ENCODE results near the gene ZNF799. TPM values are rescaled to one million over a fixed set of nuclear protein-coding genes. Genes with fewer than 3 reads are reported as not detected.

The ZNF799 gene
- total and polyA plus RNA-seq, 2 of the 13 experiments (the other 11 are each of a cell fraction or from before 2014, with no cell fraction given), result 7.7 to 17.9 TPM

GRCh38 chr19:12400633-12401502 lies at the start of gene ZNF799 (continued):
- no peak for TF ChIP-seq NCOA1 (CRISPR knock-in tag; IDR thresholded peaks at IDR 0.05)
- no peak for TF ChIP-seq BCLAF1 (IDR thresholded peaks at IDR 0.05)
- TF ChIP-seq ZNF17 (CRISPR knock-in tag; IDR thresholded peaks at IDR 0.05), result no peak
- no peak; the same call in 1 of the 2 replicates for TF ChIP-seq KLF12 (CRISPR knock-in tag; IDR thresholded peaks at IDR 0.05; ENCODE audit: borderline replicate concordance)
- no peak for TF ChIP-seq STAG1 (CRISPR knock-in tag; IDR thresholded peaks at IDR 0.05)
- TF ChIP-seq SNAPC5 (CRISPR knock-in tag; IDR thresholded peaks at IDR 0.05; ENCODE audit: borderline replicate concordance), result no peak
- peak in 1 of 2 experiments; percentile 26; a peak in 1 of 4 replicates for TF ChIP-seq MAFK (conservative IDR thresholded peaks at IDR 0.05 in 1 of 2, IDR thresholded peaks at IDR 0.05 in 1 of 2; ENCODE audit: low read length in 2 of 2)
- TF ChIP-seq SP4 (CRISPR knock-in tag; IDR thresholded peaks at IDR 0.05), result peak; percentile 81
- no peak for TF ChIP-seq SATB2 (CRISPR knock-in tag; IDR thresholded peaks at IDR 0.05)
- no peak for TF ChIP-seq XBP1 (CRISPR knock-in tag; IDR thresholded peaks at IDR 0.05)
- no peak for TF ChIP-seq AKAP8 (CRISPR knock-in tag; IDR thresholded peaks at IDR 0.05)
- no peak for TF ChIP-seq SYNCRIP (IDR thresholded peaks at IDR 0.05; ENCODE audit: insufficient read depth, low read depth, low read length)
- peak; percentile 80 for TF ChIP-seq ZNF768 (CRISPR knock-in tag; IDR thresholded peaks at IDR 0.05)
- no peak for TF ChIP-seq BORCS8-MEF2B (CRISPR knock-in tag; IDR thresholded peaks at IDR 0.05)
- TF ChIP-seq ZNF788 (CRISPR knock-in tag; IDR thresholded peaks at IDR 0.05; ENCODE audit: borderline replicate concordance), result no peak
- TF ChIP-seq ZNF317 (CRISPR knock-in tag; IDR thresholded peaks at IDR 0.05), result peak; percentile 59; the same call in 1 of the 2 replicates
- no peak for TF ChIP-seq ZNF850 (CRISPR knock-in tag; conservative IDR thresholded peaks at IDR 0.05)
- TF ChIP-seq ZNF362 (CRISPR knock-in tag; IDR thresholded peaks at IDR 0.05; ENCODE audit: borderline replicate concordance), result no peak
- no peak for TF ChIP-seq SMAD1 (CRISPR knock-in tag; IDR thresholded peaks at IDR 0.05; ENCODE audit: borderline replicate concordance, low read depth)
- peak; percentile 92 for TF ChIP-seq NFYB (CRISPR knock-in tag; IDR thresholded peaks at IDR 0.05)
- TF ChIP-seq RXRB (CRISPR knock-in tag; IDR thresholded peaks at IDR 0.05; ENCODE audit: borderline replicate concordance), result peak; percentile 52; the same call in 1 of the 2 replicates
- TF ChIP-seq ZNF562 (CRISPR knock-in tag; IDR thresholded peaks at IDR 0.05; ENCODE audit: borderline replicate concordance), result no peak
- TF ChIP-seq NR2F1 (CRISPR knock-in tag; IDR thresholded peaks at IDR 0.05), result no peak
- no peak for TF ChIP-seq SOX13 (IDR thresholded peaks at IDR 0.05)
- TF ChIP-seq SOX13 (CRISPR knock-in tag; conservative IDR thresholded peaks at IDR 0.05 in 1 of 2, IDR thresholded peaks at IDR 0.05 in 1 of 2), result peak in 1 of 2 experiments; percentile 53; a peak in 1 of 4 replicates
- no peak for TF ChIP-seq JUNB (CRISPR knock-in tag; IDR thresholded peaks at IDR 0.05; ENCODE audit: borderline replicate concordance)
- TF ChIP-seq ZIK1 (CRISPR knock-in tag; IDR thresholded peaks at IDR 0.05; ENCODE audit: borderline replicate concordance, low read depth), result no peak
